ENCODE data around the gene ATP6V1G2.
"Not testable (repeated sequence)": the region's sequence is repeated elsewhere in the genome, so short reads cannot be mapped to it uniquely, and the experiment has no call there.

ATP6V1G2 gene

GRCh38 chr6:31546339-31546957 lies at the start of gene ATP6V1G2:
Gene ATP6V1G2 (minus strand): TSS chr6:31546608. CDS start chr6:31546559, 49 bp downstream.
- peak; percentile 98 for DNase-seq (ENCODE audit: low read depth)
- peak within 1 kb of the TSS; percentile 66 for H3K4me3 ChIP-seq (ENCODE audit: low read depth, low read length)
- peak; percentile 99 for TF ChIP-seq CTCF (conservative IDR thresholded peaks at IDR 0.05; ENCODE audit: low read depth, low read length)

GRCh38 chr6:31592396-31592771 lies 46.0 kb upstream of the ATP6V1G2 start:
- TF ChIP-seq CTCF (conservative IDR thresholded peaks at IDR 0.05; ENCODE audit: low read depth, low read length), result no peak
- H3K4me3 ChIP-seq (ENCODE audit: low read depth, low read length), result no peak overlapping the region
- DNase-seq (ENCODE audit: low read depth), result no peak

GRCh38 chr6:31590691-31591090 lies 44.3 kb upstream of the ATP6V1G2 start:
- not testable (repeated sequence) for H3K4me3 ChIP-seq (ENCODE audit: low read depth, low read length); DNase-seq (ENCODE audit: low read depth)

- no peak for TF ChIP-seq CTCF (conservative IDR thresholded peaks at IDR 0.05; ENCODE audit: low read depth, low read length)
- H3K4me3 ChIP-seq (ENCODE audit: low read depth, low read length), result no peak overlapping the region
- DNase-seq (ENCODE audit: low read depth), result no peak
Observed at GRCh38 chr6:31588871-31589650, 42.7 kb upstream of the ATP6V1G2 start.

GRCh38 chr6:31587791-31588777 lies 41.7 kb upstream of the ATP6V1G2 start:
- no peak overlapping the region for H3K4me3 ChIP-seq (ENCODE audit: low read depth, low read length)
- no peak for TF ChIP-seq CTCF (conservative IDR thresholded peaks at IDR 0.05; ENCODE audit: low read depth, low read length)
- no peak for DNase-seq (ENCODE audit: low read depth)

- TF ChIP-seq CTCF (conservative IDR thresholded peaks at IDR 0.05; ENCODE audit: low read depth, low read length), result no peak
- H3K4me3 ChIP-seq (ENCODE audit: low read depth, low read length), result no peak overlapping the region
- no peak for DNase-seq (ENCODE audit: low read depth)
Observed at GRCh38 chr6:31586599-31587281, 40.3 kb upstream of the ATP6V1G2 start.

Data from choroid plexus epithelial cell (primary cell).